ENCODE results near the gene RBMS2. TPM values are rescaled to one million over a fixed set of nuclear protein-coding genes. Genes with fewer than 3 reads are reported as not detected.
A peak's percentile ranks its signal among the peaks of the same experiment; 100 is the strongest.

The RBMS2 gene
- total RNA-seq, 4 donors from 2014 or later, result 22.8 to 39.0 (median 31.8) TPM

DNA sequence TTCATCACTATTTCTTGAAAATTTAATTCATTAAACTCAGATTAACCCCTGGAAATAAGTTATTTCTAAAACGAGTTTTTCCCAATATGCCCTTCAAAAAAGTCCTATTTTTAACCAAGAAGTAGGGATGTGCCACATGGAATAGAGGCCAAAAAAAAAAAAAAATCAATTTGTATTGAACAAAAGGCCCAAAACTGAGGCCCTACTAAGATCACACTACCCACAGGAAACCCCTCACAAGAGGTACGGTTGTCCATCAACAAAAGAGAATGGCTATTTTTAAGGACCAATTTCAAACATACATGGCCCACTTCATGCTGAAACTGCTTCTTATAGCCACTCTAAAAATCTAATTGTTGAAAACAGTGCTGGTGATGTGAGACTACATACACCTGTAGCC is 116.0 kb downstream of the RBMS2 start:
- Histone ChIP-seq H3K4me1 (peaks cover 0 to 55% (median 23%) of the 10 kb centered on the region in 4 donors), H3K27me3 (no peaks in the 10 kb centered on the region), H3K9me3 (no peaks in the 10 kb centered on the region), H3K27ac (peak overlapping the region; percentile 96 to 99 (median 97)), H3K36me3 (peaks cover 7 to 52% (median 31%) of the 10 kb centered on the region in 3 donors), H3K4me3 (no peak overlapping the region)
- no peak for TF ChIP-seq POLR2A (IDR thresholded peaks at IDR 0.05)
- DNase-seq (ENCODE audit: low spot score in 2 of 2), result no peak
- WGBS, 2 donors, result 47 to 53% methylated on average over 2 of the region's 2 CpGs

DNA sequence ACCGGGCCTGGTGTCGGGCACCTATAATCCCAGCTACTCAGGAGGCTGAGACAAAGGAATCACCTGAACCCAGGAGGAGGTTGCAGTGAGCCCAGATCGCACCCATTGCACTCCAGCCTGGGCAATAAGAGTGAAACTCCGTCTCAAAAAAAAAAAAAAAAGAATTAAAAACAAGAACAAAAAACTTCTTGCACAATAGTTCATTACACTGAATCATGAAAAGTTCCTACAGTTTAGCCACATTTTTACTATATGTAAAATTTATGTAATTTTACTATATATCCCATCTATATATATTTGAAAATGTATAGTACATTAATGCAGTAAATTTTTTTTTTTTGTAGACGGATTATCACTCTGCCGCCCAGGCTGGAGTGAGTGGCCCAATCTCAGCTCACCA is 119.6 kb downstream of the RBMS2 start:
- TF ChIP-seq, protein P1, sequence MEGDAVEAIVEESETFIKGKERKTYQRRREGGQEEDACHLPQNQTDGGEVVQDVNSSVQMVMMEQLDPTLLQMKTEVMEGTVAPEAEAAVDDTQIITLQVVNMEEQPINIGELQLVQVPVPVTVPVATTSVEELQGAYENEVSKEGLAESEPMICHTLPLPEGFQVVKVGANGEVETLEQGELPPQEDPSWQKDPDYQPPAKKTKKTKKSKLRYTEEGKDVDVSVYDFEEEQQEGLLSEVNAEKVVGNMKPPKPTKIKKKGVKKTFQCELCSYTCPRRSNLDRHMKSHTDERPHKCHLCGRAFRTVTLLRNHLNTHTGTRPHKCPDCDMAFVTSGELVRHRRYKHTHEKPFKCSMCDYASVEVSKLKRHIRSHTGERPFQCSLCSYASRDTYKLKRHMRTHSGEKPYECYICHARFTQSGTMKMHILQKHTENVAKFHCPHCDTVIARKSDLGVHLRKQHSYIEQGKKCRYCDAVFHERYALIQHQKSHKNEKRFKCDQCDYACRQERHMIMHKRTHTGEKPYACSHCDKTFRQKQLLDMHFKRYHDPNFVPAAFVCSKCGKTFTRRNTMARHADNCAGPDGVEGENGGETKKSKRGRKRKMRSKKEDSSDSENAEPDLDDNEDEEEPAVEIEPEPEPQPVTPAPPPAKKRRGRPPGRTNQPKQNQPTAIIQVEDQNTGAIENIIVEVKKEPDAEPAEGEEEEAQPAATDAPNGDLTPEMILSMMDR (IDR thresholded peaks at IDR 0.05), result no peak
- TF ChIP-seq EP300 (IDR thresholded peaks at IDR 0.05) (no peak), POLR2A (IDR thresholded peaks at IDR 0.05) (no peak)
- Histone ChIP-seq H3K4me3 (no peak overlapping the region), H3K27me3 (no peaks in the 10 kb centered on the region), H3K27ac (no peak overlapping the region), H3K4me1 (peaks cover 0 to 61% (median 22%) of the 10 kb centered on the region in 4 donors), H3K9me3 (no peaks in the 10 kb centered on the region), H3K36me3 (peaks cover 7 to 71% (median 43%) of the 10 kb centered on the region in 3 donors)
- WGBS, 2 donors, result 79 to 82% methylated on average over 6 of the region's 6 CpGs
- no peak for DNase-seq (ENCODE audit: low spot score in 2 of 2)

DNA sequence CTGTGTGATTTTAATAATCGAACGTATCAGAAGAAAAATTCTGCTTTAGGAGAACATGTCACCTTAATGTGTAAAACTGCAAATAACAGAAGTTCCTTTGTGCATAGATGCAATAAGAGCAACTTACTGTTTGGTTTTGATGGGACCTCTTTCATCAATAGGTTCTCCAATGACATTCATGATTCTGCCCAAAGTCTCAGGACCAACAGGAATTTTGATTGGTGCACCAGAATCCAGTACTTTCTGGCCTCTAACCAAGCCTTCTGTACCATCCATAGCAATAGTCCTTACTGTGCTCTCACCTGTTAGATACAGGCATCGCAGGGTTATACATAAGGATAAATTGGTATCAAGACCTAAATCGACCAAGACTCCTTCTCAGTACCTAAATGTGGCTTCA is 123.0 kb downstream of the RBMS2 start:
- peaks cover 0 to 45% (median 15%) of the 10 kb centered on the region in 4 donors for H3K4me1 ChIP-seq
- peaks cover 0 to 49% (median 32%) of the 10 kb centered on the region in 3 donors for H3K36me3 ChIP-seq
- no peak for DNase-seq (ENCODE audit: low spot score in 2 of 2)
- no peaks in the 10 kb centered on the region for H3K9me3 ChIP-seq
- H3K27me3 ChIP-seq, result no peaks in the 10 kb centered on the region
- peak overlapping the region; percentile 87 to 94 (median 92) for H3K27ac ChIP-seq
- H3K4me3 ChIP-seq, result peak overlapping the region; percentile 78 to 99 (median 97)
- WGBS, 2 donors, result 48 to 59% methylated on average over 4 of the region's 4 CpGs
- no peak for TF ChIP-seq EP300 (IDR thresholded peaks at IDR 0.05)

DNA sequence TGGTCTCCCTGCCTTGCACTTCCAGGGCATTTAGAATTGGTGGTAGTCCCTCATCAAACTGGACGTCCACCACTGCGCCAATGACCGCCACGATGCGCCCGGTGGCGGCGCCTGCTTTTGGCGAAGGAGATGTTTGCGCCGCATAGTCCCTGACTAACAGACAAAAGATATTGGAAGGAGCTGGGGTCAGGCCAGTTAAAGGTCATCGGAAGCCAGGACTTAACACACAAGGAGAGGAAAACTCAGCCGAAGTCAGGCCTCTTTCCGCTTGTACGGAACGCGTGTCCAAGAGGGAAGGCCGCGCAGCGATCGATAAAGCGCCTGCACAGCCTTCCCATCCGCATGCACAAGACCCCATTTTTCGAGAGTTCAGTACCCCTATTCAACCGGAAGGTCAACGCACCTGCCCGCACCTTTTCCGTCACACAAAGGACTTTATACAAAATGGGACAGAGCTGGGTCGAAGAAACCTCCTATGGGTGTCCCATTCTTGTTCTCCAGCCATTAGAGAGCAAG is 123.6 kb downstream of the RBMS2 start:
- H3K27ac ChIP-seq, result peak overlapping the region; percentile 87 to 94 (median 92)
- WGBS, 2 donors, result 0% methylated on average over 29 of the region's 29 CpGs
- H3K4me1 ChIP-seq, result peaks cover 0 to 45% (median 15%) of the 10 kb centered on the region in 4 donors
- H3K9me3 ChIP-seq, result no peaks in the 10 kb centered on the region
- TF ChIP-seq POLR2A (IDR thresholded peaks at IDR 0.05) (no peak), EP300 (IDR thresholded peaks at IDR 0.05) (no peak)
- TF ChIP-seq, protein P1 (IDR thresholded peaks at IDR 0.05), result no peak
- peak overlapping the region; percentile 78 to 99 (median 97) for H3K4me3 ChIP-seq
- H3K36me3 ChIP-seq, result peaks cover 0 to 43% (median 30%) of the 10 kb centered on the region in 3 donors
- DNase-seq (ENCODE audit: low spot score in 2 of 2), result no peak
- no peaks in the 10 kb centered on the region for H3K27me3 ChIP-seq

Small RNA genes within 50 kb of the gene (small RNA-seq; reads per million reads assigned to genes)
- gene RNU6-343P, result not detected
- gene SNORD59A, result 26,412 reads per million, percentile 100 among the genes with 10 or more reads in this experiment

Other genes with a start within 250 kb of the RBMS2 start
- 100 to 1,000 TPM in 1 of 4 donors, 10 to 100 TPM in 3; 63.7 to 112 (median 84.2) TPM for gene CS, start 221.5 kb upstream of the RBMS2 start, total RNA-seq
- 100 to 1,000 TPM in 2 of 4 donors, 10 to 100 TPM in 2; 94.9 to 141 (median 109) TPM for gene CNPY2, start 205.8 kb upstream of the RBMS2 start, total RNA-seq
- gene PAN2, start 187.8 kb upstream of the RBMS2 start, total RNA-seq, result 10 to 100 TPM; 50.1 to 69.8 (median 63.5) TPM
- gene IL23A, start 182.9 kb upstream of the RBMS2 start, total RNA-seq, result not detected
- 100 to 1,000 TPM; 163 to 296 (median 239) TPM for gene STAT2, start 161.7 kb upstream of the RBMS2 start, total RNA-seq
- not detected for gene APOF, start 159.0 kb upstream of the RBMS2 start, total RNA-seq
- gene TIMELESS, start 72.4 kb upstream of the RBMS2 start, total RNA-seq, result 1 to 10 TPM; 3.6 to 5.1 (median 4.2) TPM
- not detected for gene MIP, start 67.2 kb upstream of the RBMS2 start, total RNA-seq
- gene SPRYD4, start 53.2 kb upstream of the RBMS2 start, total RNA-seq, result 1 to 10 TPM; 2.4 to 3.1 (median 2.8) TPM
- gene GLS2, start 33.7 kb upstream of the RBMS2 start, total RNA-seq, result 1 to 10 TPM in 3 of 4 donors, not detected in 1; 2.1 to 3.1 (median 2.1) TPM
- gene BAZ2A, start 108.5 kb downstream of the RBMS2 start, total RNA-seq, result 100 to 1,000 TPM; 117 to 178 (median 159) TPM
- 100 to 1,000 TPM; 293 to 326 (median 296) TPM for gene ATP5F1B, start 124.2 kb downstream of the RBMS2 start, total RNA-seq
- 10 to 100 TPM; 71.0 to 84.0 (median 77.2) TPM for gene PTGES3, start 166.5 kb downstream of the RBMS2 start, total RNA-seq
- 1,000 to 10,000 TPM in 1 of 4 donors, 100 to 1,000 TPM in 3; 829 to 1,085 (median 948) TPM for gene NACA, start 203.5 kb downstream of the RBMS2 start, total RNA-seq
- 10 to 100 TPM in 1 of 4 donors, 1 to 10 TPM in 3; 2.4 to 10.1 (median 6.1) TPM for gene PRIM1, start 230.5 kb downstream of the RBMS2 start, total RNA-seq
- 1 to 10 TPM in 2 of 4 donors, under 1 TPM in 1, not detected in 1; 0.20 to 1.2 (median 1.0) TPM for gene HSD17B6, start 241.5 kb downstream of the RBMS2 start, total RNA-seq

Data from tibial nerve (tissue), 4 donors.